ENCODE data around the gene FANK1. TPM values are rescaled to one million over a fixed set of nuclear protein-coding genes. Genes with fewer than 3 reads are reported as not detected.

Gene FANK1
- total and polyA plus RNA-seq, 2 experiments from 2014 or later: 2.9 to 6.0 TPM

DNA sequence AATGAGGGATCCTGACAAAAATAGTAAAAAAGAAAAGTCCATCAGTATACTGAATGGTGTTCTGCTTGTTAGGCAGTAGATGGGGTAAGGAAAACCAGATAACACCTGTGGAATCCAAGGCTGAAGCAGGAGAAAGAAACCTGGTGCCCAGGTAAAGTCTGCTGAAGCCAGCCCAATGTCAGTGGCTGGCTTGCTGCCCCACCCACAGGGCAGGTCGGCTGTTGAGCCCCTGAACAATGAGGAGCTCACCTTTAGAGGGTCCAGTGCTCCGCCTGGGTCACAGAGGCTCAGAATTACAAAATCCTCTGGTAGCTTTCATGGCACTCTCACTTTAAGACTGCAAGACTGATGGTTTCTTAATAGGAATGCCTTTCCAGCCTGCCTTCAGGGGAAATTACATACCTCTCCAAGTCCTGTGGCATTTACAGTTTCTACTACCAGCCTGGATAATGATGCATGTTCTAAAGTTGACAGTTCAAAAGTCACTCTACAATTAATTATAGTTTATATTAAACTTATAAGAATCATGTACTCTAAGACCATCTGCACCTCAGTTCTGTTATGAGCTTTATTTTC is 39.1 kb upstream of the FANK1 start:
- Histone ChIP-seq H3K4me1 (ENCODE audit: insufficient read depth) (no peaks in the 10 kb centered on the region), H3K4me3 (no peak overlapping the region), H3K9me2 (replicated peaks; ENCODE audit: insufficient read depth) (no peaks in the 10 kb centered on the region), H3K79me2 (no peaks in the 10 kb centered on the region), H2AFZ (no peak overlapping the region), H4K20me1 (ENCODE audit: insufficient read depth, poor library complexity, severe bottlenecking) (no peaks in the 10 kb centered on the region), H3K9me3 (ENCODE audit: low read depth) (no peaks in the 10 kb centered on the region), H3K36me3 (replicated peaks; ENCODE audit: insufficient read depth, low read depth) (no peaks in the 10 kb centered on the region), H3K4me2 (no peak overlapping the region), H3K27ac (no peak overlapping the region), H3K27me3 (no peaks in the 10 kb centered on the region)
- no peak for DNase-seq (ENCODE audit: low spot score)
- TF ChIP-seq EZH2phosphoT487 (IDR thresholded peaks at IDR 0.05; ENCODE audit: low read depth, severe bottlenecking, unreplicated experiment) (no peak), EZH2 (IDR thresholded peaks at IDR 0.05; ENCODE audit: borderline replicate concordance) (no peak), CTCF (IDR thresholded peaks at IDR 0.05; ENCODE audit: poor library complexity) (no peak)
- 86% methylated on average over 2 of the region's 2 CpGs for WGBS (ENCODE audit: low lambda C conversion rate, missing lambda C conversion rate)

GRCh38 chr10:125859128-125859817 is 37.1 kb upstream of the FANK1 start:
- Histone ChIP-seq H3K9me2 (replicated peaks; ENCODE audit: insufficient read depth) (no peaks in the 10 kb centered on the region), H2AFZ (no peak overlapping the region), H3K9me3 (ENCODE audit: low read depth) (no peaks in the 10 kb centered on the region), H3K79me2 (no peaks in the 10 kb centered on the region), H3K36me3 (replicated peaks; ENCODE audit: insufficient read depth, low read depth) (no peaks in the 10 kb centered on the region), H3K4me1 (ENCODE audit: insufficient read depth) (no peaks in the 10 kb centered on the region), H3K4me3 (no peak overlapping the region), H3K4me2 (no peak overlapping the region), H3K27me3 (no peaks in the 10 kb centered on the region), H4K20me1 (ENCODE audit: insufficient read depth, poor library complexity, severe bottlenecking) (no peaks in the 10 kb centered on the region), H3K27ac (no peak overlapping the region)
- 83% methylated on average over 4 of the region's 4 CpGs for WGBS (ENCODE audit: low lambda C conversion rate, missing lambda C conversion rate)
- DNase-seq (ENCODE audit: low spot score): no peak
- no peak for TF ChIP-seq CTCF (IDR thresholded peaks at IDR 0.05; ENCODE audit: poor library complexity)
- TF ChIP-seq EZH2phosphoT487 (IDR thresholded peaks at IDR 0.05; ENCODE audit: low read depth, severe bottlenecking, unreplicated experiment): no peak
- TF ChIP-seq EZH2 (IDR thresholded peaks at IDR 0.05; ENCODE audit: borderline replicate concordance): no peak

- Histone ChIP-seq H3K4me1 (ENCODE audit: insufficient read depth) (no peaks in the 10 kb centered on the region), H3K9me3 (ENCODE audit: low read depth) (no peaks in the 10 kb centered on the region), H3K9me2 (replicated peaks; ENCODE audit: insufficient read depth) (no peaks in the 10 kb centered on the region), H3K4me3 (no peak overlapping the region), H3K79me2 (no peaks in the 10 kb centered on the region), H3K27ac (no peak overlapping the region), H3K36me3 (replicated peaks; ENCODE audit: insufficient read depth, low read depth) (no peaks in the 10 kb centered on the region), H4K20me1 (ENCODE audit: insufficient read depth, poor library complexity, severe bottlenecking) (no peaks in the 10 kb centered on the region), H2AFZ (no peak overlapping the region), H3K4me2 (no peak overlapping the region), H3K27me3 (no peaks in the 10 kb centered on the region)
- 85% methylated on average over 3 of the region's 3 CpGs for WGBS (ENCODE audit: low lambda C conversion rate, missing lambda C conversion rate)
- TF ChIP-seq CTCF (IDR thresholded peaks at IDR 0.05; ENCODE audit: poor library complexity) (no peak), EZH2phosphoT487 (IDR thresholded peaks at IDR 0.05; ENCODE audit: low read depth, severe bottlenecking, unreplicated experiment) (no peak), EZH2 (IDR thresholded peaks at IDR 0.05; ENCODE audit: borderline replicate concordance) (no peak)
- DNase-seq (ENCODE audit: low spot score): no peak
These were observed 31.2 kb upstream of the FANK1 start for GRCh38 chr10:125865120-125865519.
